Ascending aorta (tissue), 2 donors: ENCODE data around the gene NLGN1. TPM values are rescaled to one million over a fixed set of nuclear protein-coding genes. Genes with fewer than 3 reads are reported as not detected.

Experiments
- DNase-seq, 2 donors: peaks; one replicate each; pipeline ENCODE4 v3.0.0-alpha.2; 2019; ENCODE audit warnings: low spot score in 2 of 2
- H3K27ac ChIP-seq, 2 donors: fragments of 200-600 bp; sonication (generic); one replicate each; pipeline ENCODE4 v1.5.1; 2016 to 2017; ENCODE audit warnings: mild to moderate bottlenecking in 1 of 2
- H3K27me3 ChIP-seq: fragments of 200-600 bp; sonication (generic); one replicate; pipeline ENCODE4 v1.5.1; 2017
- H3K36me3 ChIP-seq, 2 donors: fragments of 200-600 bp; sonication (generic); one replicate each; pipeline ENCODE4 v1.5.1; 2016
- H3K4me1 ChIP-seq, 2 donors: fragments of 200-600 bp; sonication (generic); one replicate each; pipeline ENCODE4 v1.5.1; 2016 to 2017; ENCODE audit warnings: mild to moderate bottlenecking in 1 of 2
- H3K4me3 ChIP-seq, 2 donors: fragments of 200-600 bp; sonication (generic); one replicate each; pipeline ENCODE4 v1.5.1; 2016 to 2017; ENCODE audit warnings: mild to moderate bottlenecking in 1 of 2
- H3K9me3 ChIP-seq, 2 donors: fragments of 200-600 bp; sonication (generic); one replicate each; pipeline ENCODE4 v1.5.1; 2016
- intact Hi-C: fragments of 100-400 bp; cut with DNase I; formaldehyde crosslinking; loops from one replicate; pipeline ENCODE4 v1.15.1; 2023
- total RNA-seq: library from RNA; depleted of rRNA; stranded (reverse); fragments of >200 nt; gene quantifications from one replicate; pipeline ENCODE4 v1.1.0, GENCODE V29; 2016
- TF ChIP-seq, protein P1 (sequence below), 3 experiments: fragments of 200-600 bp in 2 of 3; fragments of 450-650 bp in 1 of 3; sonication (generic) in 2 of 3; IDR thresholded peaks; one replicate each; pipeline ENCODE4 v1.5.1; 2016 to 2019; ENCODE audit warnings: antibody characterized with exemption in 3 of 3, mild to moderate bottlenecking in 1 of 3, moderate library complexity in 1 of 3

The NLGN1 gene
- total RNA-seq, 1 donor from 2014 or later, result 5.2 TPM

DNA sequence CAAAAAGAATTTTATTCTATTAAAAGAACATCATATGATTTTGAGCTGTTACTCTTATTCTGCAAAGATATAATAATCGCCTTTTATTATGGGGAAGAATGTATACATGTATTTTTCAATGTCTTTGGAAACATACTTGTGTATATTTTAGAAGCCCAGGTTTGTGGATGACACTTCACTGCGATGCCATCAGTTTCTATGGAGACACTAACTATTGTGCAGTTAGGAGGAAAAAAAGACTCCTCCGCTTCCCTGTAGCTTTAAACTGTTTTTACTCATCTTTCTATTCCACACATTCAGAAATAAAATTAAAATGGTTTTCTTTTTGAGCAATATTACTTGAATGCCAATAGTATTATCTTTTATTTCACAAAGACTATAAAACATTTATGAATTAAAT is 305.0 kb downstream of the NLGN1 start:
- no peak overlapping the region for H3K4me3 ChIP-seq
- H3K27ac ChIP-seq, result no peak overlapping the region
- TF ChIP-seq, protein P1, sequence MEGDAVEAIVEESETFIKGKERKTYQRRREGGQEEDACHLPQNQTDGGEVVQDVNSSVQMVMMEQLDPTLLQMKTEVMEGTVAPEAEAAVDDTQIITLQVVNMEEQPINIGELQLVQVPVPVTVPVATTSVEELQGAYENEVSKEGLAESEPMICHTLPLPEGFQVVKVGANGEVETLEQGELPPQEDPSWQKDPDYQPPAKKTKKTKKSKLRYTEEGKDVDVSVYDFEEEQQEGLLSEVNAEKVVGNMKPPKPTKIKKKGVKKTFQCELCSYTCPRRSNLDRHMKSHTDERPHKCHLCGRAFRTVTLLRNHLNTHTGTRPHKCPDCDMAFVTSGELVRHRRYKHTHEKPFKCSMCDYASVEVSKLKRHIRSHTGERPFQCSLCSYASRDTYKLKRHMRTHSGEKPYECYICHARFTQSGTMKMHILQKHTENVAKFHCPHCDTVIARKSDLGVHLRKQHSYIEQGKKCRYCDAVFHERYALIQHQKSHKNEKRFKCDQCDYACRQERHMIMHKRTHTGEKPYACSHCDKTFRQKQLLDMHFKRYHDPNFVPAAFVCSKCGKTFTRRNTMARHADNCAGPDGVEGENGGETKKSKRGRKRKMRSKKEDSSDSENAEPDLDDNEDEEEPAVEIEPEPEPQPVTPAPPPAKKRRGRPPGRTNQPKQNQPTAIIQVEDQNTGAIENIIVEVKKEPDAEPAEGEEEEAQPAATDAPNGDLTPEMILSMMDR (IDR thresholded peaks at IDR 0.05), result no peak
- DNase-seq, result no peak
- H3K9me3 ChIP-seq, result peaks cover 0 to 6% of the 10 kb centered on the region in 2 donors
- H3K4me1 ChIP-seq, result no peaks in the 10 kb centered on the region
- no peaks in the 10 kb centered on the region for H3K27me3 ChIP-seq
- intact Hi-C loops, result no loop called here
- H3K36me3 ChIP-seq, result no peaks in the 10 kb centered on the region

DNA sequence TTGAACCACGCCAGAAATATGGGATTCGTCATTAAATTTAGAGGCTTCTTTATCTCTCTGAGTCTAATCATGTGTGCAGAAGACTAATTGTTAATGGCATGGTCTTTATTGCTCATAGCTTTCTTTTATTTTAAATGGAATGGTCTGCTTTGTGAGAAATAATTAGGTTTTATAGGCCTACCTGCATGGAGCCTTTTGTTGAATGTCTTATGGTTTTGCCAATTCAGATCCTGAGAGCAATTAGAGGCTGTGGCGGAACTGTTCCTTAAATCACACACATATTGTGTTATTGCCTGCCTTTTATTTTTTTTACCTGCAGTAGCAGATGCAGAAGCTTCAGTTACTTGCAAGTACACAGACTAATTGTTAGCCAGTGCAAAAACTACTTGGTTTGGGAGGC is 306.2 kb downstream of the NLGN1 start:
- no peak for DNase-seq
- Histone ChIP-seq H3K27ac (no peak overlapping the region), H3K4me3 (no peak overlapping the region), H3K4me1 (no peaks in the 10 kb centered on the region), H3K36me3 (no peaks in the 10 kb centered on the region), H3K27me3 (no peaks in the 10 kb centered on the region), H3K9me3 (peaks cover 0 to 6% of the 10 kb centered on the region in 2 donors)
- intact Hi-C loops, result no loop called here
- TF ChIP-seq, protein P1 (IDR thresholded peaks at IDR 0.05), result no peak

DNA sequence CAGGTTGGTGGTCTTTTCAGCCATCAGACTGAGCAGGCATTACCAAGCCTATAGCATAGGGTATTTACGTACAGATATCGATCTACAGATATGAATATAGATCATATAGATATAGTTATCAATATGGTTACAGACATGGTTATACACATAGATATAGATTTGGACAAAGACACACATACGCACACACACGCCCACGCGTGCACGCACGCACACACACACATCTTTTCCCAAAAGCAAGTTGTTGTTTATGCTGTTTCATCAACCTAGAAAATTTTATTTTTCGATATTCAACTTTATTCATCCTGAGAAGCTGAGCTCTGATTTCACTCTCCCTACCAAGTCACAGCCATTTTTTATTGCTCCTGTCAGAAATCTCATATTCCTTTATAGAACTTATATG is 309.1 kb downstream of the NLGN1 start:
- TF ChIP-seq, protein P1 (IDR thresholded peaks at IDR 0.05), result no peak
- Histone ChIP-seq H3K4me3 (no peak overlapping the region), H3K27ac (no peak overlapping the region), H3K4me1 (no peaks in the 10 kb centered on the region), H3K9me3 (no peaks in the 10 kb centered on the region), H3K27me3 (no peaks in the 10 kb centered on the region), H3K36me3 (no peaks in the 10 kb centered on the region)
- intact Hi-C loops, result no loop called here
- no peak for DNase-seq

DNA sequence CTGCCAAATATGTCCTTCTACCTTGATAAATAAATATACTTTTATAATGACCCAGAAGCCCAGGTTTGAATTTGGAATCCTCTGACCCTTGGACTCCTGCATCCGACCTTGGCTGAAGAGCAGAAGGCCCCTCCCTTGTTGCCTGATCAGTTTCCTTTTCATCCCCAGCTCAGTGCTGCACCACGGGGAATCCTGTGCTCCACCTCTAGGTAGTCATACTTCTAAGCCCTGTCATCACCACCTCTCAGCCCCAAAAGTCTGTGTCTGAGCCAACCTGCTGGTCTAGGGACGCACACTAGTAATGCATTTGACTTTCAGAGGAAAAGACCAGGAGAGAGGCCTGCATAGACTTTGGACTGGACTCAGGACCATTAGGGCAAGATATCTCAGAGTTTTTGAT is 310.6 kb downstream of the NLGN1 start:
- no peaks in the 10 kb centered on the region for H3K36me3 ChIP-seq
- no peak for DNase-seq
- TF ChIP-seq, protein P1 (IDR thresholded peaks at IDR 0.05), result no peak
- no peaks in the 10 kb centered on the region for H3K4me1 ChIP-seq
- H3K27ac ChIP-seq, result no peak overlapping the region
- no peaks in the 10 kb centered on the region for H3K9me3 ChIP-seq
- intact Hi-C loops, result no loop called here
- H3K27me3 ChIP-seq, result no peaks in the 10 kb centered on the region
- H3K4me3 ChIP-seq, result no peak overlapping the region

DNA sequence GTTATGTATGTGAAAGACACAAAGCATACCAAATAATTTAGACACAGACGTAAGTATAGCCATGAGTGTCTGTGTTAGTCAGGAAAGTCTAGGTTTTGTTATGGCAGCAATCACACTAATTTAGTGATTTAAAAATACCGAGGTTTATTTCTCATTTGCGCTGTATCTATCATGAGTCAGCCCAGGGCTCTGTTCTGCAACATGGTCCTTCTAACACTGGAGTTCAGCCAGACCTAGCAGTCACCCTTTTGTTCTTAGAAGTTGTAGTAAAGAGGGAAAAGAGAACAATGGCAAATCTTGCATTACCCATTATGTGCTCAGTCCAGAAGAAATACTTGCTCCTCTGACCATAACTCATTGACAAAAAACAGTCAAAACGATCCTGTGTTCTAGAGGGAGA is 311.5 kb downstream of the NLGN1 start:
- no peaks in the 10 kb centered on the region for H3K27me3 ChIP-seq
- TF ChIP-seq, protein P1 (IDR thresholded peaks at IDR 0.05), result no peak
- H3K4me1 ChIP-seq, result no peaks in the 10 kb centered on the region
- DNase-seq, result no peak
- no peaks in the 10 kb centered on the region for H3K36me3 ChIP-seq
- no peak overlapping the region for H3K27ac ChIP-seq
- no peaks in the 10 kb centered on the region for H3K9me3 ChIP-seq
- H3K4me3 ChIP-seq, result no peak overlapping the region
- intact Hi-C loops, result no loop called here

DNA sequence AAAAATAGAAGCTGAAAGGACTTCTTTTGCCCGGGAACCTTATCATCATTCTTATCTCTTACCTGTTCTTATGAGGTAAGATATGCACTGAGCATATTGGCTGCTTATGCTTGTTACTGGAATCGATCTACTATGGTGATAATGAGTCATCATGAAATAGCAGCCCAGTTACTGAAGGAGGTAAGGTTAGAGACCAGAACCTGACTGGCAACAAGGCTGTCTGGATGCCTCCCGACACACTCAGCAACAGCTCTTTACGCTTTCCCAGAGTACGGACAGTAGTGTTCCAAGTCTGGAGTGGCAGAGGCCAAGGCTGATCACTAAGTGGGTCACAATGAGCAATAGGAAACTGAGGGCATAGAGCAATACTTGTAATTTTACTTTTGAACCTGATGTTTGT is 314.1 kb downstream of the NLGN1 start:
- H3K9me3 ChIP-seq, result no peaks in the 10 kb centered on the region
- TF ChIP-seq, protein P1 (IDR thresholded peaks at IDR 0.05), result no peak
- DNase-seq, result no peak
- H3K27me3 ChIP-seq, result no peaks in the 10 kb centered on the region
- no peaks in the 10 kb centered on the region for H3K36me3 ChIP-seq
- intact Hi-C loops, result no loop called here
- H3K27ac ChIP-seq, result no peak overlapping the region
- no peak overlapping the region for H3K4me3 ChIP-seq
- H3K4me1 ChIP-seq, result no peaks in the 10 kb centered on the region
